NCI-H345 treated with DMSO at 0.1 percent for 48 hours (cell line): ENCODE data around the gene TSHZ1.

Experiments used
- DNase-seq: peaks from one replicate; lab custom pipeline; 2025; ENCODE audit not compliant: unreplicated experiment; lab: John Stamatoyannopoulos, UW

TSHZ1 gene

GRCh38 chr18:75220551-75221355 is 10.2 kb downstream of the TSHZ1 start:
- DNase-seq = no peak

- DNase-seq = no peak
These were observed 10.8 kb downstream of the TSHZ1 start for GRCh38 chr18:75221397-75221796.

- DNase-seq = no peak
These were observed 11.3 kb downstream of the TSHZ1 start for GRCh38 chr18:75221897-75222296.

GRCh38 chr18:75222407-75222806 is 11.8 kb downstream of the TSHZ1 start:
- DNase-seq = no peak

- DNase-seq = no peak
These were observed 13.2 kb downstream of the TSHZ1 start for GRCh38 chr18:75223687-75224347.

GRCh38 chr18:75226286-75226955 is 15.8 kb downstream of the TSHZ1 start:
- DNase-seq = no peak

GRCh38 chr18:75226956-75227316 is 16.3 kb downstream of the TSHZ1 start:
- DNase-seq = no peak

GRCh38 chr18:75227535-75228296 is 17.1 kb downstream of the TSHZ1 start:
- no peak for DNase-seq

- DNase-seq = no peak
These were observed 18.4 kb downstream of the TSHZ1 start for GRCh38 chr18:75228967-75229366.

GRCh38 chr18:75229437-75229836 is 18.8 kb downstream of the TSHZ1 start:
- no peak for DNase-seq

- no peak for DNase-seq
These were observed 19.8 kb downstream of the TSHZ1 start for GRCh38 chr18:75230163-75231052.

GRCh38 chr18:75231053-75231406 is 20.4 kb downstream of the TSHZ1 start:
- DNase-seq = no peak

GRCh38 chr18:75234901-75235300 is 24.3 kb downstream of the TSHZ1 start:
- DNase-seq = no peak

- DNase-seq = no peak
These were observed 25.3 kb downstream of the TSHZ1 start for GRCh38 chr18:75235896-75236295.

GRCh38 chr18:75238100-75238499 is 27.5 kb downstream of the TSHZ1 start:
- DNase-seq = no peak

GRCh38 chr18:75238786-75239185 is 28.2 kb downstream of the TSHZ1 start:
- no peak for DNase-seq

GRCh38 chr18:75240433-75240832 is 29.8 kb downstream of the TSHZ1 start:
- no peak for DNase-seq

- no peak for DNase-seq
These were observed 31.1 kb downstream of the TSHZ1 start for GRCh38 chr18:75241705-75242104.

- DNase-seq = no peak
These were observed 34.0 kb downstream of the TSHZ1 start for GRCh38 chr18:75244351-75245313.
